Stomach (tissue), 9 donors: ENCODE measurements around the gene MRPL2. TPM values are rescaled to one million over a fixed set of nuclear protein-coding genes. Genes with fewer than 3 reads are reported as not detected.

Experiments used
- DNase-seq, 2 donors: peaks; one replicate each; pipeline versions ENCODE4 v3.0.0 to v3.0.0-alpha.2; 2013 to 2019
- H3K27ac ChIP-seq, 5 donors: fragments of 200-600 bp in 4 of 5; sonication (generic) in 4 of 5; one replicate each; pipeline ENCODE4 v1.5.1; 2013 to 2019; ENCODE audit warnings: mild to moderate bottlenecking in 1 of 5, moderate library complexity in 1 of 5
- H3K27me3 ChIP-seq, 3 donors: fragments of 200-600 bp; sonication (generic); one replicate each; pipeline ENCODE4 v1.5.1; 2017 to 2019; ENCODE audit warnings: mixed run types in 1 of 3
- H3K36me3 ChIP-seq, 4 donors: fragments of 200-600 bp; sonication (generic); 1 replicate in 3 of 4; 2 replicates in 1 of 4; pipeline ENCODE4 v1.5.1; 2016 to 2019
- H3K4me1 ChIP-seq, 4 donors: fragments of 200-600 bp; sonication (generic); one replicate each; pipeline ENCODE4 v1.5.1; 2016 to 2019
- H3K4me3 ChIP-seq, 4 donors: fragments of 200-600 bp; sonication (generic) in 3 of 4; one replicate each; pipeline ENCODE4 v1.5.1; 2016 to 2019; ENCODE audit warnings: mild to moderate bottlenecking in 1 of 4
- H3K9me3 ChIP-seq, 4 donors: fragments of 200-600 bp; sonication (generic); one replicate each; pipeline ENCODE4 v1.5.1; 2016 to 2019
- EP300 ChIP-seq: sonication (generic); formaldehyde crosslinking; IDR thresholded peaks from one replicate; pipeline ENCODE4 v1.6.1; 2017; ENCODE audit warnings: antibody characterized with exemption
- POLR2A ChIP-seq, 4 donors: fragments of 450-650 bp; IDR thresholded peaks; one replicate each; pipeline ENCODE4 v1.6.1; 2016; ENCODE audit warnings: antibody characterized with exemption in 4 of 4, control low read depth in 2 of 4, mild to moderate bottlenecking in 1 of 4, moderate library complexity in 1 of 4
- POLR2AphosphoS5 ChIP-seq, 3 donors: sonication (generic); formaldehyde crosslinking; IDR thresholded peaks; one replicate each; pipeline ENCODE4 v1.6.1; 2016; ENCODE audit warnings: antibody characterized with exemption in 3 of 3
- WGBS, 5 donors: extraction: QIAGEN DNeasy Blood & Tissue Kit in 3 of 5; methylation state at CpG; one replicate each; pipeline versions ENCODE4 v1.1.5 to v1.1.7; 2013 to 2018; 5-methylcytosine and 5-hydroxymethylcytosine counted together
- intact Hi-C: fragments of 100-400 bp; cut with DNase I; formaldehyde crosslinking; loops from one replicate; pipeline ENCODE4 v1.15.1; 2023; ENCODE audit warnings: low total_unique reads
- polyA plus RNA-seq, 3 donors: library from polyadenylated mRNA; stranded (reverse); fragments of 200-250 nt; gene quantifications; one replicate each; pipeline ENCODE4 v1.2.3, GENCODE V29; 2013
- total RNA-seq, 5 donors: library from RNA; depleted of rRNA; stranded (reverse); fragments of >200 nt; gene quantifications; one replicate each; pipeline versions ENCODE4 v1.1.0 to v1.2.3, GENCODE V29; 2014 to 2016
- TF ChIP-seq, protein P1 (sequence below), 7 experiments: fragments of 450-650 bp in 4 of 7; fragments of 200-600 bp in 3 of 7; sonication (generic) in 3 of 7; IDR thresholded peaks; one replicate each; pipeline ENCODE4 v1.5.1; 2016 to 2019; ENCODE audit warnings: antibody characterized with exemption in 7 of 7, control low read depth in 2 of 7, mild to moderate bottlenecking in 1 of 7
- donor health status: healthy with polysubstance abuse.
- donor health status: Bipolar disorder and iron deficiency.
- donor health status: healthy.

The MRPL2 gene
- total and polyA plus RNA-seq, 8 donors: 3.5 to 74.8 (median 19.6) TPM

DNA sequence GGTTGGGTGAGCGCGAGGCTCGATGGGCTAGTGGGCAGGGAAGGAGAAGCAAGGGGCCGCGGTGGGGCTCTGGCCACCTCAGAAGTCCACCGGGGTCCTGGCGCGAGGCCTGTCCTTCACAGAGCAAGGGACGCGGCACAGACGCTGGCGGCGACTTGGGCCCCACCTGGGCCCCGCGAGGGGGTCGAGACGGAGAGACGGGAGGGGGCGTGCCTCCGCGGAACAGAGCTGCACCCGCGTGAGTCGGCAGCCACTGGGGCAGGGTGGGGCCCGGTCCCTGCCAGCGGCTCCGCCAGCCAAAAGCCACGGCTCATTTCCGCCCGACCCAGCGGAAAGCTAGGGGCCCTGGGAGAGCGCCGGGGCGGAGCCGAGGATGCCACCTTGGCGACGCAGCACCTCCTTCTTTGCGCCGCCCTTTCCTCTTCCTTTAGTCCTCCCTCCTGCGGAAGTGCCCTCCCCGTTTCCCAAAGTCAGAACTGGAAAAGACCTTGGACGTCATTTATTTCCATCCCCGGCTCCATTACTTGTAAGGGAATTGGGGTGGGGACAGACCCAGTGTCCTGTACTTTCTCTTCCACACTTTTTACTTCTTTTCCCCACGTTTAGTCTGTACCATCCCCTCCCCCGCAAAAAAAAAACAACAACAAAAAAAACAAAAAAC lies 5.6 kb downstream of the MRPL2 start, which contains the start of gene CUL7:
TSS of gene CUL7 (minus strand) at position 307 of the 661 bp plus-strand sequence. CDS start 1,063 bp downstream, outside the sequence.
- 0 to 2% (median 1%) methylated on average over 24 to 45 of the region's 45 CpGs for WGBS, 5 donors
- H3K36me3 ChIP-seq: peaks cover 21 to 62% (median 56%) of the 10 kb centered on the region in 4 donors
- H3K4me3 ChIP-seq: peak within 1 kb of the TSS; percentile 59 to 72 (median 66)
- peak; percentile 94 to 98 for DNase-seq
- peak within 1 kb of the TSS; percentile 90 to 96 (median 94) for H3K27ac ChIP-seq
- TF ChIP-seq POLR2AphosphoS5 (IDR thresholded peaks at IDR 0.05) (peak; percentile 79 to 97 (median 88)), POLR2A (IDR thresholded peaks at IDR 0.05) (no peak)
- intact Hi-C loops: no loop called here
- no peaks in the 10 kb centered on the region for H3K9me3 ChIP-seq
- no peaks in the 10 kb centered on the region for H3K27me3 ChIP-seq
- peaks cover 19 to 50% (median 42%) of the 10 kb centered on the region in 4 donors for H3K4me1 ChIP-seq

DNA sequence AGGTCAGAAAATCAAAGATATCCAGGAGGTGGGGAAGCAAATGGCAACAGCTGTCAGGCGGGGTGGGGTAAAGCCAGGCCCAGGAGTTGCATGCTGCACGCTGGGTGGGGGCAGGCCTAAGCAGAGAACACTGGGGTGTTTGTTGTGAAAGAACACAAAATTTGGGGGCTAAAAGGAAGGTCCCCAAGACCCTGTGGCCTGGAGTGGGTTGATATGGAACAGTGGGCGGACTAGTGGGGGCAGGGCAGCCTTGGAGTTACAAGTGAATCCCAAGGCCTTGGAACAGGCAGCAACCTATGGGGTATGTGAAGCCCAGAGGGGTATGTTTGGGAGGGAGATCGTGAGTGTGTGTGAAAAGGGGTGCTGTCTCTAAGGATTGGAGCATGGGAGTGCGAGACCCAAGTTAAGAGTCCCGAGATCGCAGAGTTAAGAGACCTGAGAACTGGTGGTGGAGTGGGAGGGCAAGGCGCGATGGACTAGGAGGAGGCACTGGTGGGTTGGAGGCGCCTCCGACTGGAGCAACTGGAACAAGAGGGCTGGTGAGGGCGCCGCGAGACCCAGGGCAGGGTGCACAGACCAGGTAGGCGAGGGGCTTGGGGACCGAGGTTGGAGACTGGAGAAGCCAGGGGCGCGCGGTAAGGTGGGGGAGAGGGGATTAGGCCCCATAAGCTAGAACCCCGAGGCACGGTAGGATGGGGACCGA lies 6.2 kb downstream of the MRPL2 start:
- Histone ChIP-seq H3K36me3 (peaks cover 26 to 68% (median 63%) of the 10 kb centered on the region in 4 donors), H3K4me1 (peaks cover 14 to 43% (median 35%) of the 10 kb centered on the region in 4 donors), H3K27me3 (no peaks in the 10 kb centered on the region), H3K4me3 (peak overlapping the region; percentile 59 to 72 (median 66)), H3K9me3 (no peaks in the 10 kb centered on the region), H3K27ac (peak overlapping the region; percentile 90 to 96 (median 94))
- no peak for TF ChIP-seq POLR2AphosphoS5 (IDR thresholded peaks at IDR 0.05)
- TF ChIP-seq, protein P1, sequence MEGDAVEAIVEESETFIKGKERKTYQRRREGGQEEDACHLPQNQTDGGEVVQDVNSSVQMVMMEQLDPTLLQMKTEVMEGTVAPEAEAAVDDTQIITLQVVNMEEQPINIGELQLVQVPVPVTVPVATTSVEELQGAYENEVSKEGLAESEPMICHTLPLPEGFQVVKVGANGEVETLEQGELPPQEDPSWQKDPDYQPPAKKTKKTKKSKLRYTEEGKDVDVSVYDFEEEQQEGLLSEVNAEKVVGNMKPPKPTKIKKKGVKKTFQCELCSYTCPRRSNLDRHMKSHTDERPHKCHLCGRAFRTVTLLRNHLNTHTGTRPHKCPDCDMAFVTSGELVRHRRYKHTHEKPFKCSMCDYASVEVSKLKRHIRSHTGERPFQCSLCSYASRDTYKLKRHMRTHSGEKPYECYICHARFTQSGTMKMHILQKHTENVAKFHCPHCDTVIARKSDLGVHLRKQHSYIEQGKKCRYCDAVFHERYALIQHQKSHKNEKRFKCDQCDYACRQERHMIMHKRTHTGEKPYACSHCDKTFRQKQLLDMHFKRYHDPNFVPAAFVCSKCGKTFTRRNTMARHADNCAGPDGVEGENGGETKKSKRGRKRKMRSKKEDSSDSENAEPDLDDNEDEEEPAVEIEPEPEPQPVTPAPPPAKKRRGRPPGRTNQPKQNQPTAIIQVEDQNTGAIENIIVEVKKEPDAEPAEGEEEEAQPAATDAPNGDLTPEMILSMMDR (IDR thresholded peaks at IDR 0.05): no peak
- TF ChIP-seq EP300: no peak
- TF ChIP-seq POLR2A (IDR thresholded peaks at IDR 0.05): no peak
- WGBS, 5 donors: 8 to 16% (median 10%) methylated on average over 19 to 22 of the region's 22 CpGs
- intact Hi-C loops: no loop called here
- peak in 1 of 2 donors; percentile 64 for DNase-seq

DNA sequence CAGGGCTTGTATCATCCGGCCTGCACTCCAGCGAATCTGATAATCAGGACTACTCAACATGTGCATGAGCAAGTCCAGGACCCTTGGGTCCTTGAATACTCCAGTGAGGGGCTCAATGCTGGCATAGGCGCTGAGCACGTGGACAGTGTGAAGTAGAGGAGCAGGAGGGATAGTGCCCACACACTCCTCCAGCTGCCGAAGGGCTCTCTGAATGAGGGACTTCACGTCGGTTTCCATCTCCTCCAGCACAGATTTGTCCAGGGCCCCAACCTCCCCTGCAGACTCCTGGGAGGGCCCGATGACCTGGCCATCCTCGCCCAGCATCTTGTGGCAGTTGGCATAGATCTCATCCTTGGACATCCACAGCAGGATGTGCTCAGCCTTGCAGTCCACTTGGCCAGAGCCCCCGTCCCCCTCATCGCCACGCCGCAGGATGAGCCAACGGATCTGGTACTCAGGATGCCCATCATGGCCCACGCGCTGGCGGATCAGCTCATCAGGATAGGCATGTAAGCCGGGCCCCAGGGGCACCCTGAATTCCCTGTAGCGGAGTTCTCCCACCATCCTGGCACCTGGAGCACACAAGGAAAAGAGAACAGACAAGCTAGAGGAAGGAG lies 6.9 kb downstream of the MRPL2 start:
- DNase-seq: no peak
- 84 to 89% (median 87%) methylated on average over 14 to 19 of the region's 19 CpGs for WGBS, 5 donors
- H3K27me3 ChIP-seq: no peaks in the 10 kb centered on the region
- TF ChIP-seq, protein P1 (IDR thresholded peaks at IDR 0.05): no peak
- TF ChIP-seq EP300 (no peak), POLR2A (IDR thresholded peaks at IDR 0.05) (no peak), POLR2AphosphoS5 (IDR thresholded peaks at IDR 0.05) (no peak)
- H3K4me3 ChIP-seq: peak overlapping the region in 3 of 4 donors; percentile 59 to 72 (median 68)
- H3K27ac ChIP-seq: peak overlapping the region in 4 of 5 donors; percentile 90 to 96 (median 94)
- intact Hi-C loops: no loop called here
- H3K4me1 ChIP-seq: peaks cover 14 to 37% (median 30%) of the 10 kb centered on the region in 4 donors
- no peaks in the 10 kb centered on the region for H3K9me3 ChIP-seq
- H3K36me3 ChIP-seq: peaks cover 32 to 69% (median 63%) of the 10 kb centered on the region in 4 donors

DNA sequence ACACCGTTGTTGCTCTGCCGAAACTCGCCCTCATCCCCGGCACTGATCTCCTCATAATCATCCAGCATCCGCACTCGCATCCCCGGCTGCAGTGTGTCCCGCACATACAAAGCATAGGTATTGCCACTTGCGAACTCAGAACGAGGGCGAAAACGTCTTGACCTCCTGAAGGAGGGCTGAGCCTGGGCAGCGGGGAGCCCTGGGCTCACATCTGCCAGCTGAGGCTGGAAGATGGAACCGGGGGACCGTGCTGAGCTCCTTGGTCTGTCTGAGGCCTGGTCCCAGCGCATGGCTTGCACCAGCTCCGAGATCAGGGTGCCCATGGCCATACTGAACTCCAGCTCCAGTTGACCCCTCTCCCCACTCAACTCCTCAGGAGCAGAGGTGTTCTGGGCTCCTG lies 8.3 kb downstream of the MRPL2 start:
- H3K4me1 ChIP-seq: peaks cover 14 to 36% (median 29%) of the 10 kb centered on the region in 4 donors
- TF ChIP-seq, protein P1 (IDR thresholded peaks at IDR 0.05): no peak
- TF ChIP-seq POLR2AphosphoS5 (IDR thresholded peaks at IDR 0.05) (no peak), EP300 (no peak), POLR2A (IDR thresholded peaks at IDR 0.05) (no peak)
- no peak overlapping the region for H3K4me3 ChIP-seq
- H3K9me3 ChIP-seq: no peaks in the 10 kb centered on the region
- no peak for DNase-seq
- WGBS, 5 donors: 93 to 95% (median 93%) methylated on average over 13 to 17 of the region's 17 CpGs
- H3K27me3 ChIP-seq: no peaks in the 10 kb centered on the region
- peaks cover 31 to 69% (median 63%) of the 10 kb centered on the region in 4 donors for H3K36me3 ChIP-seq
- H3K27ac ChIP-seq: no peak overlapping the region
- intact Hi-C loops: no loop called here
